ENCODE data around the gene PPP2R5E.

DNA sequence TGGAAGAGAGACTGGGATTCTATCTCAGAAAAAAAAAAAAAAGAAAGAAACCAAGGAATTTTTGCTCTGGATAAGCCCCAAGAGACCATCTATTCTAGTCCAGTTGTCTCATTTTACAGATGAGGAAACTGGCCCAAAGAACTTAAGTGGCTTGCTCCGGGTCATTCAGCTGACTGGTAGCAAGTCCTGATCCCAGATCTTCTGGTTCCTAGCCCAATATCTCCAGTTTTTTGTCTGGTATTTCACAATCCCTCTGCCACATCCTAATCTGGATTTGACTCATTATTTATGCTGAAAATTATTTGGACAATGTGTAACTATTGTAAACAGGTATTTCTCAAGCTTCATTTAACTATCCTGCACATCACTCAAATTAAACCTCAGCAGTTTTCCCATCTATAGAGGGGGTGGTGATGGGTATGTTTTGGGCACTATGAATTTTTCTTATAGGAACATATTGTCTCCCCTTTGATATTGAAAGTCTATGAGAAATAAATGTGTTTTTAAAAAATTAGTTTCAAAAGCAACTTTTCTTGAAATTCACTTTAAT, 43.4 kb downstream of the PPP2R5E start:
- TF ChIP-seq SUZ12 (IDR thresholded peaks at IDR 0.05; ENCODE audit: extremely low read depth, insufficient read depth, insufficient read length) = no peak
- no peak for TF ChIP-seq YY1 (IDR thresholded peaks at IDR 0.05; ENCODE audit: insufficient read depth, insufficient read length)
- no peak for TF ChIP-seq ZNF274 (IDR thresholded peaks at IDR 0.05; ENCODE audit: low read depth, low read length)
